Measurements from ENCODE around the gene TXLNA. TPM values are rescaled to one million over a fixed set of nuclear protein-coding genes. Genes with fewer than 3 reads are reported as not detected.

The TXLNA gene
- total RNA-seq, 2 experiments from 2014 or later: 47.3 to 47.5 TPM

DNA sequence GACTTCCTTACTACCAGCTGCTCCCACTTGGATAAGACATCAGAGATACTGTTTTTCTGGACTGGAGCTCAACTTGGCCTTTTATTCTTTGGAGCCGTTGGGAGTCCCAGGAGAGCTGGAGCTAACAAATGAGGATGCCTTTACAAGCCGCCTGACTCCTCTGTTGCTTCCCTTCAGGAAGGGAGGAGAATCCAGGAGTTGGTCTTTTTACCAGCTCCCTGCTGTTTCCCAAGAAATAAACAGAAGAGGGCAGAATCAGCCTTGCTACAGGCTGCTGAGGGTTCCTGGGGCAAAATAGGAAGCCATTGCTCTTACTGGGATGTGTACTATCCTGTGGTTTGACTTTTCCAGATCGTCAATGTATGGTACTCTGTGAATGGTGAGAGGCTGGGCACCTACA is 44.2 kb downstream of the TXLNA start:
- Histone ChIP-seq H3K9me3 (ENCODE audit: low read length) (no peaks in the 10 kb centered on the region), H3K79me2 (ENCODE audit: insufficient read depth, low read depth, low read length) (peaks cover 23% of the 10 kb centered on the region), H3K4me2 (ENCODE audit: low read length) (peak overlapping the region; percentile 99), H3K9me2 (ENCODE audit: insufficient read depth, low read length) (no peaks in the 10 kb centered on the region), H3K4me1 (ENCODE audit: insufficient read depth, low read length, poor library complexity, severe bottlenecking) (peaks cover 33% of the 10 kb centered on the region), H3K4me3 (ENCODE audit: low read depth, low read length, poor library complexity, severe bottlenecking) (peak overlapping the region; percentile 96), H3K27ac (ENCODE audit: low read depth, low read length, poor library complexity, severe bottlenecking) (no peak overlapping the region), H4K20me1 (ENCODE audit: insufficient read depth, low read length) (no peaks in the 10 kb centered on the region), H2AFZ (ENCODE audit: low read length) (no peak overlapping the region), H3K36me3 (ENCODE audit: insufficient read depth, low read length) (peaks cover 51% of the 10 kb centered on the region)
- no peak for TF ChIP-seq EZH2phosphoT487 (IDR thresholded peaks at IDR 0.05; ENCODE audit: borderline replicate concordance, low read depth, low read length)
- TF ChIP-seq, protein P1, sequence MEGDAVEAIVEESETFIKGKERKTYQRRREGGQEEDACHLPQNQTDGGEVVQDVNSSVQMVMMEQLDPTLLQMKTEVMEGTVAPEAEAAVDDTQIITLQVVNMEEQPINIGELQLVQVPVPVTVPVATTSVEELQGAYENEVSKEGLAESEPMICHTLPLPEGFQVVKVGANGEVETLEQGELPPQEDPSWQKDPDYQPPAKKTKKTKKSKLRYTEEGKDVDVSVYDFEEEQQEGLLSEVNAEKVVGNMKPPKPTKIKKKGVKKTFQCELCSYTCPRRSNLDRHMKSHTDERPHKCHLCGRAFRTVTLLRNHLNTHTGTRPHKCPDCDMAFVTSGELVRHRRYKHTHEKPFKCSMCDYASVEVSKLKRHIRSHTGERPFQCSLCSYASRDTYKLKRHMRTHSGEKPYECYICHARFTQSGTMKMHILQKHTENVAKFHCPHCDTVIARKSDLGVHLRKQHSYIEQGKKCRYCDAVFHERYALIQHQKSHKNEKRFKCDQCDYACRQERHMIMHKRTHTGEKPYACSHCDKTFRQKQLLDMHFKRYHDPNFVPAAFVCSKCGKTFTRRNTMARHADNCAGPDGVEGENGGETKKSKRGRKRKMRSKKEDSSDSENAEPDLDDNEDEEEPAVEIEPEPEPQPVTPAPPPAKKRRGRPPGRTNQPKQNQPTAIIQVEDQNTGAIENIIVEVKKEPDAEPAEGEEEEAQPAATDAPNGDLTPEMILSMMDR (conservative IDR thresholded peaks at IDR 0.05; ENCODE audit: low read length): 0 out of 2 replicates have a peak, but pooled peaks have one; percentile 17
- BruUV-seq (replicated peaks): no TSS peak
- POLR2A ChIA-PET: interaction anchor here (1.0 kb wide), 1 partner anchor 68 kb away, joined by 3 read pairs; the partner anchor contains the start of gene HDAC1
- DNase-seq (ENCODE audit: low spot score): no peak
- CTCF ChIA-PET (ENCODE audit: unreplicated experiment): no interaction called here
- intact Hi-C loops (cut with micrococcal nuclease; ENCODE audit: unreplicated experiment): loop anchor here (2.0 kb wide), 2 partner anchors 27 to 93 kb away; partner anchors contain the start of gene LCK

GRCh38 chr1:32224285-32224684 is 44.8 kb downstream of the TXLNA start:
- Histone ChIP-seq H4K20me1 (ENCODE audit: insufficient read depth, low read length) (no peaks in the 10 kb centered on the region), H3K4me2 (ENCODE audit: low read length) (peak overlapping the region; percentile 99; the same call in 1 of the 2 replicates), H3K36me3 (ENCODE audit: insufficient read depth, low read length) (peaks cover 57% of the 10 kb centered on the region), H3K79me2 (ENCODE audit: insufficient read depth, low read depth, low read length) (peaks cover 23% of the 10 kb centered on the region), H3K9me3 (ENCODE audit: low read length) (no peaks in the 10 kb centered on the region), H3K9me2 (ENCODE audit: insufficient read depth, low read length) (no peaks in the 10 kb centered on the region), H3K4me1 (ENCODE audit: insufficient read depth, low read length, poor library complexity, severe bottlenecking) (peaks cover 33% of the 10 kb centered on the region), H3K4me3 (ENCODE audit: low read depth, low read length, poor library complexity, severe bottlenecking) (no peak overlapping the region), H3K27ac (ENCODE audit: low read depth, low read length, poor library complexity, severe bottlenecking) (no peak overlapping the region), H2AFZ (ENCODE audit: low read length) (no peak overlapping the region)
- TF ChIP-seq, protein P1 (conservative IDR thresholded peaks at IDR 0.05; ENCODE audit: low read length): no peak
- TF ChIP-seq EZH2phosphoT487 (IDR thresholded peaks at IDR 0.05; ENCODE audit: borderline replicate concordance, low read depth, low read length): no peak
- intact Hi-C loops (cut with micrococcal nuclease; ENCODE audit: unreplicated experiment): no loop called here
- no TSS peak for BruUV-seq (replicated peaks)
- POLR2A ChIA-PET: no interaction called here
- CTCF ChIA-PET (ENCODE audit: unreplicated experiment): no interaction called here
- DNase-seq (ENCODE audit: low spot score): no peak

- BruUV-seq (replicated peaks): no TSS peak
- CTCF ChIA-PET (ENCODE audit: unreplicated experiment): no interaction called here
- intact Hi-C loops (cut with micrococcal nuclease; ENCODE audit: unreplicated experiment): no loop called here
- TF ChIP-seq, protein P1 (conservative IDR thresholded peaks at IDR 0.05; ENCODE audit: low read length): no peak
- TF ChIP-seq EZH2phosphoT487 (IDR thresholded peaks at IDR 0.05; ENCODE audit: borderline replicate concordance, low read depth, low read length): no peak
- H4K20me1 ChIP-seq (ENCODE audit: insufficient read depth, low read length): no peaks in the 10 kb centered on the region
- peaks cover 3% of the 10 kb centered on the region for H3K4me1 ChIP-seq (ENCODE audit: insufficient read depth, low read length, poor library complexity, severe bottlenecking)
- no peak overlapping the region for H2AFZ ChIP-seq (ENCODE audit: low read length)
- POLR2A ChIA-PET: interaction anchor here (1.2 to 1.3 kb wide), 2 partner anchors 12 to 17 kb away, joined by 3 to 5 read pairs; no protein-coding TSS in a partner anchor
- H3K27ac ChIP-seq (ENCODE audit: low read depth, low read length, poor library complexity, severe bottlenecking): no peak overlapping the region
- H3K4me2 ChIP-seq (ENCODE audit: low read length): no peak overlapping the region
- no peak for DNase-seq (ENCODE audit: low spot score)
- peaks cover 93% of the 10 kb centered on the region for H3K36me3 ChIP-seq (ENCODE audit: insufficient read depth, low read length)
- H3K79me2 ChIP-seq (ENCODE audit: insufficient read depth, low read depth, low read length): peaks cover 8% of the 10 kb centered on the region
- H3K4me3 ChIP-seq (ENCODE audit: low read depth, low read length, poor library complexity, severe bottlenecking): no peak overlapping the region
- no peaks in the 10 kb centered on the region for H3K9me3 ChIP-seq (ENCODE audit: low read length)
- H3K9me2 ChIP-seq (ENCODE audit: insufficient read depth, low read length): no peaks in the 10 kb centered on the region
These were observed 49.3 kb downstream of the TXLNA start for GRCh38 chr1:32228771-32229170.

Data from OCI-LY7 (cell line).